MV-4-11 (cell line): ENCODE data around the gene PARD3.
"Not testable (repeated sequence)": the region's sequence is repeated elsewhere in the genome, so short reads cannot be mapped to it uniquely, and the experiment has no call there.

Source experiments
- DNase-seq: peaks from one replicate; lab custom pipeline; 2025; lab: John Stamatoyannopoulos, UW

PARD3 gene

DNA sequence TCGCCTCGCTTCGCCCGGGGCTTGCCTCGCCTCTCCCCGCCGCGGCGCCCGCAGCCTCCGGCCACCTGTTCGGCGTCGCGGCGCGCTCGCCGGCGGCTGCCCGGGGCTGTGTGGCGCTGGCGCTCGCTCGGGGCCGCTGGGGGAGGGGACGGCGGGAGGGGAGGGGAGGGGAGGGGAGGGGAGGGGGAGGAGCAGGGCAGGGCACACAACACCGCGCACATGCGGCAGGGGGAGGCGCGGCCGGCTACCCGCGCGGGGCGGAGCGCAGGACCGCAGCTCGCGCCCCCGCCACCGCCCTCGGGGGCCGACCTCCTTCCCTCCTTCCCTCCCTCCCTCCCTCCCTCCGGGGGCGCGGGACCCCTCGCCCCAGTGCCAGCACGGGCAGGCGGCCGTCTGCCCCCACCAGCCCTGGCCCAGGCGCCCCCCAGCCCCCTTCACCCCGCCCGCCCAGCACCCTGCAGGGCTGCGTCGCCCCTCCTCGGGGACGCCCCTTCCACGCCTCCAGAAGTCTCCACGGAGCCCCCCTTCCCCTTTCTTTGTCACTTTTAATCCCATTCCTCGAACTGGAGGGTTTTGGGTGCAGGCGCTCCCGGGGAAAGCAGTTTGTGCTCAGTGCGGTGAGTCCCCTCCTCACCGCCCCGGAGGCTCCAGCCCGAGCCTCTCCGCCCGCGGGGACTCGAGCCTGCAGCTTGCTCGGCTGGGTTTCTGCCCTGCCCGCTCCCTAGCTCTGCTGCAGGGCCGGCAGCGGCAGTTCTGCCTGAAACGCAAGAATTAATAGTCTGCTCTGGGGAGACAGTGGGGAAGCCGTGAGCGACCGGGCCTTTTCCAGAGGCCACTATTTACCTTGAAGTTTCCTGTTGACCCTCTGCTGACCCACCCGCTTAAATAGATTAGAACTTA is at the start of gene PARD3:
PARD3 (minus strand) TSS at position 112 of the 900 bp plus-strand sequence. CDS start 301 bp downstream, outside the sequence.
- DNase-seq, result no peak

DNA sequence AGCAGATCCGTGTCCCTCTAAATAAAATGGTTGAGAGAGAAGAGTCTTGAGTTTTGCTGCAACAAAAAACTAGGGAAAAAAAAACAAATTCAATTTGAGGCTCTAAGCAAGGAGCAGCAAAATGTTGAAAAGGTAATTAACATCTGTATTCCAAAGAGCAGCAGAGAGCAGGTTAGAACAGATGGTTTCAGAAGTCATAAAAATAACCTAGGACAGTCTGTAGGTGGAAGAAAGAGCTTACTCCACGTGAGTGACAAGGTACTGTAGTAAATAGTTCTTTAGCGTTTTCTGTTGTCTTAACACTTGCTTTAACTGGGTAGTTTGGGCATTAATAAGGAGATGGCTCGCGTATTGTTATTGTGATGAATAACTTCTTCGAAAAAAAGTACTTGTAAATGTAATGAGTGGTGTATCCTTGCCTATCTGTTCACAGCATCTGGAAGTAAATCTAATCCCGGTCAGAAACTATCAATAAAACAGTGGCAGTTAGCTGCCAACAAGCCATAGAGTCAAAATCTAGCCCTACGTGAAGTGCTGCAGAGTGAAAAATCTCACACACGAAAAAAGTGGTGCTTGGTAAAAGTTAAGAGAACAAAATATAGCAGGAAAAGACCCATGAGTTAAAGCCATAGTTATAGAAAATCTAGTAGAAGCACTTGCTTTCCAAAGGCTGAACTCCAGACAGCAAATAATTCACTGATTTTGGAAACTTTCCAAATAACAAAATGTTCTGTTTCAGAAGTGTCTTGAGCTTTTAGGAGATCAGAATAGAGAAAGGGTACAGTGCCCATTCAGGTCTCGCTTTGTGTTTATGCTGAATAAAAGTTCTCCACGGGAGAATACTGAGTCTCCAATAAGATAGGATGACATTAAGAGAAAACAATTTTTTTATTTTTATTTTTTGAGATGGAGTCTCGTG is 49.3 kb upstream of the PARD3 start:
- no peak for DNase-seq

DNA sequence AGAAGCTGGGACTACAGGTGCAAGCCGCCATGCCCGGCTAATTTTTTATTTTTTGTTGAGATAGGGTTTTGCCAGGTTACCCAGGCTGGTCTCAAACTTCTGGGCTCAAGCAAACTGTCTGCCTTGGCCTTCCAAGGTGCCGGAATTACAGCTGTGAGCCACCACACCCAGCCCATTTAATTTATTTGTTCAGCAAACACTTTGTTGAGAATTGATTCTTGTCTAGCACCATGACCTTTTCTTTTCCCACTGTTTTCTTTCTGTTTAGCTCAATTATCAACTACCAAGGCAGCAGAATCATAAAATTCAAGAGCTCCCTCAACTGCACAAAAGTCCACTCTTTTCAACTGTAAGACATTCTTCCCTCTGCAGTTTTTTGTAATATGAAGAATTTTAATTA is 47.8 kb upstream of the PARD3 start:
- no peak for DNase-seq

DNA sequence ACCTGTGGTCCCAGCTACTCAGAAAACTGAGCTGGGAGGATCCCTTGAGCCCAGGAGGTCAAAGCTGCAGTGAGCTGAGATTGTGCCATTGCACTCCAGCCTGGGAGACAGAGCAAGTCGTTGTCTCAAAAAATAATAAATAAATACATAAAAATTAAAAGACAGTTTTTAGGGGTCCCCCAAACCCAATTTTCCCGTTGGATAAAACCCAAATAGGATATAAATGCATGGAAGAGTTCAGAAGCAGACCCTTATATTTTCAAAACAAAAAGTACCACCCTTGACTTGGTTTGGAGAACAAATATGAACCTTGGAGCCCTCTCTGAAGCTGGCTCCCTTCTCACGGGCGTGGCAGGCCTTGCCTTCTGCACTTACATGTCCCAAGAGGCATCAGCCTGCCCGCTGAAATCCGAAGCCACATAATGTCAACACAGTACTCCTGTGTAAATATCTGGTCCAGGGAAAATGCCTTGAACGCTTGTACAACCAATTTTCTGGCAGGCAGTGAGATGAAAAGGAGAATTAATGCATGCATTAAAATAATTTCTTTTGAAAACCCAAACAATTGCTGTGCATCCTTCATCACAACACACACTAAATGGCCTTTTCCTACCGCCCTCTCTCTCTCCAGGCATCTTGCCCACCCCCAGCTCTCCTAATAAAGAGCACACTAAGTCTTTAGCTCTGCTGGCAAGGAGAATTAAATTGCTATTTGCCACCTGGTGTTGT is 46.4 kb upstream of the PARD3 start:
- DNase-seq, result no peak

DNA sequence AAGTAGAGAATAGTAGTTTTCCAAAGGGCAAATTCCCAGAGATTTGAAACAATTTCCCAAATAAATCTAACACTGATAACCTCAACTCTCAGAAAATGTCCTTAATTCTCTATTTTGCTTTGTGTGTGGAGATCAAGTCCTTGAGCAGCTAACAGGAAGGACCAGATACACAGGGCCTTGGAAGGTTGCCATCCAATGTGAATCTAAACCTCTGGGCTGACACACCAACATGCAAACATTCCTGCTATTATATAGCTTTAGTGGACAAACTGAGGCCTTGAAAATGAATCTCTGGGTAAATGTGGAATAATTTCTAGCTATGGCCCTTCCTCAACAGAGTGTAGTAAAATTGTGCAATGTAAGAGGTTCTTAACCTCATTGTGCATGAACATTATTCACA is 44.1 kb upstream of the PARD3 start:
- no peak for DNase-seq

DNA sequence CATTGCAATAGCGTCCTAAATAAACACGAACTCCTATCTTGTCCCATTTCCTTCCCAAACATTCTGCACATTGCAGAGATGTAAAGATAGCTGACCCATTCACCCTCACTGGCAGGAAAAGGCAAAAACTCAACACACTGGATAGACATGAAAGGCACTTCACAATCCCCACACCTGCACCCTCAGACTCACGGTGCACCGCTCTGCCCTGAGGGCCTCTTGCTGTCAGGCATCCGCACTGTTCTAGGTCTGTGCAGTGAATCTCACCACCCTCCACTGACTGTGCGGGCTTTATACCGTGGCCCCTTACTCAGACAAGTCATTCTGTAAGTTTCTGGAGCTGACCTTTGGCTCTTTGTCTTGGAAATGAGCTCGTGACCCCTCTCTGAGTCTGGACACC is 42.9 kb upstream of the PARD3 start:
- DNase-seq, result no peak

DNA sequence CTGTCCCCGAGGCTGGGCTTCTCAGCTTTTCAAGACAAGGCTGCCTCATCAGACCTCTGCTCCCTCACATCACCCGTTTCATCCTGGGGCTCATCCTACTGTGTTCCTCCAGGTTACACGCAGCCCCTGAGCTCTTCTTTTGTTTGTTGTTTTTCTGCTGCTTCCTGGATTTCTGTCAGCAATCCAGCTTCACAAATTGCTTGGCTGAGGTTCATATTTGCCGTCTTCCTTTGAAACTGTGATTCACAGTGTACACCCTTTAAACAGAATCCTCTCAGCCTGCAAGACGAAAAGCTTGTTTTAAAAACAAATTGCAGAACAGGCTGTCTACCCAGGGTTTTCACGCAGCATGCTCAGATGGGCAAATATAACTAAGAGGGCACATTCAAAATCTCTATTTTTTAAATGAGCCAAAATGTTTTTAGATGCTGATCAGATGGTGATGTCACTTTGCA is 39.1 kb upstream of the PARD3 start:
- no peak for DNase-seq

DNA sequence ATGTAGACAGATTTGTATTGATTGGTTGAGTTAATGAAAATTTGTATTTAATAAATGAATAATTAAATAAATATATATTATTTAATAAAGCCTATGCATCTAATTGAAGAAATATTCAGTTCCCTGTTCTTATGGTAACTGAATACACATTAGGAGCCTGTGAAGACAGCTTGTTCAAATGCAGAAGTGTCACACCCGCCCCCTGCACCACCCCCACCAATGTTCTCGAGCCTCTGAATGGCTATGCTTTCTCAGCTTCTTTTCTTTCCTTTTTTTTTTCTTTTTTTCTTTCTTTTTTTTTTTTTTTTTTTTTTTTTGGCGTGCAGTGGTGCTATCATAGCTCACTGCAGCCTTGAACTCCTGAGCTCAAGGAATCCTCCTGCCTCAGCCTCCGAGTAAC is 38.3 kb upstream of the PARD3 start:
- DNase-seq, result no peak

DNA sequence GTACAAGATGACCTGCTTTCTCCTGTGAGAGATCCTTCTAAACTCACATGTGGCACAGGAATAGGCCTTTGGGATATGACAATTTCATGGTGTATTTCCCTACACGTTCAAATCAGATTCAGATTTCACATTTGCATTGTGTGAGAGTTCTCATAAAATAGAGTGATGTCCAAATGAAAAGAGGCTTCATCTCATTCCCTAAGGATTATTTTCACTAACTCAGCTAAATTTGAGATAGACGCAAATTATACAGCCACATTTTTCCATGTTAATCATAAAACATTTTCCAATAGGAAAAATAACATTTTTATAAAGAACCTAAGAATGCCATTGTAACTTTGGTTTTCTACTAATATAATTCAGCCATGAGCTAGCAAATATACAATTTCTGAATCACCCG is 35.5 kb upstream of the PARD3 start:
- no peak for DNase-seq

DNA sequence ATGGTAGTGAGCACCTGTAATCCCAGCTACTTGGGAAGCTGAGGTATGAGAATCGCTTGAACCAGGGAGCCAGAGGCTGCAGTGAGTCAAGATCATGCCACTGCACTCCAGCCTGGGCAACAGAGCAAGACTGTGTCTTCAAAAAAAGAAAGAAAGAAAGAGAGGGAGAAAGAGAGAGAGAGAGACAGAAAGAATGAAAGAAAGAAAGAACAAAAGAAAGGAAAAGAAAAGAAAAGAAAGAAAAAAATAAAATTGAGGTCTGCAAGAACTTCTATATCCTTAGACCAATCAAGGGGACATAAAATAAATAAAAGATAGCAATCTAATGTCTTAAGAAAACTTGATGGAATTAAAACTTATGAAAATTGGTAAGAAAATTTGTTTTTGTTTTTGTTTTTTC is 34.9 kb upstream of the PARD3 start:
- no peak for DNase-seq

DNA sequence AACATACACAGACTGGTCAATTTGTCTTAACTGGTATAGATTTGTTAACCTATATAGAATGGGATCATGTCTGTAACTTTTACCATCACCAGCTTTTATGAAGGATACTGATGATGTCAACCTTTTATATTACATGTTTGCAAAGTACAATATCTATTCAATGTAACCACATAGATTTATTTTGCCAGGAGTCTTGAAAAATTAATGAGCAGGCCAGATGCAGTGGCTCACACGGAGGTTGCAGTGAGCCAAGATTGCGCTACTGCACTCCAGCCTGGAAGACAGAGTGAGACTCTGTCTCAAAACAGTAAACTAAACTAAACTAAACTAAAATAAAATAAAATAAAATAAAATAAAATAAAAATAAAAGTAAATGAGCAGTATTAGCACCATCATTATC is 30.0 kb upstream of the PARD3 start:
- no peak for DNase-seq

DNA sequence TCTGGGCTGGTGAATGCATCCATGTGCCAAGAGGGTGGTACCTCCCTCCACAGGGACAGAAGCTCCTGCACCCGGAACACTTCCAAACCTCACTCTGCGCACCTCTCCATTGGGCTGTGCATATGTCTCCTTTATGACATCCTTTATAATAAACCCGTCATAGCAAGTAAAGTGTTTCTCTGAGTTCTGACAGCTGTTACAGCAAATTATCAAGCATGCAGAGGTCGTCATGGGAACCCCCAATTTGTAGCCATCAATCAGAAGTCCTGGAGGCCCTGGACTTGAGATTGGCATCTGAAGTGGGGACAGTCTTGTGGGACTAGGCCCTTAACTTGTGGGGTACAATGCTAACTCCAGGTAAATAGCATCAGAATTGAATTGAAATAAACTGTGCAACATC is 29.4 kb upstream of the PARD3 start:
- no peak for DNase-seq

DNA sequence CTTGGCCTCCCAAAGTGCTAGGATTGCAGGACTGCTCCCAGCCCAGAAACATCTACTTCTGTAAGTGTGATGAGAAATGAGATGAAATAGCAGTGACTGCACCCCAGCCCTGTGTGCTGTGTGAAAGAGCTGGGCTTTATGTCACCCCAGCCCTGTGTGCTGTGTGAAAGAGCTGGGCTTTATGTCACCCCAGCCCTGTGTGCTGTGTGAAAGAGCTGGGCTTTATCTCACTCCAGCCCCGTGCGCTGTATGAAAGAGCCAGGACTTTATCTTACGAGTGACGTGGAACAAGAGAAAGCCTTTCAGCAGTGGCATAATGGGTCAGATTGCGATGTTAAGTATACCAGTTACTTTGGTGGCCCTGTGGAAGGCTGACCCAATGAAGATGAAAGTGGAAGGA is 28.4 kb upstream of the PARD3 start:
- DNase-seq, result not testable (repeated sequence)

DNA sequence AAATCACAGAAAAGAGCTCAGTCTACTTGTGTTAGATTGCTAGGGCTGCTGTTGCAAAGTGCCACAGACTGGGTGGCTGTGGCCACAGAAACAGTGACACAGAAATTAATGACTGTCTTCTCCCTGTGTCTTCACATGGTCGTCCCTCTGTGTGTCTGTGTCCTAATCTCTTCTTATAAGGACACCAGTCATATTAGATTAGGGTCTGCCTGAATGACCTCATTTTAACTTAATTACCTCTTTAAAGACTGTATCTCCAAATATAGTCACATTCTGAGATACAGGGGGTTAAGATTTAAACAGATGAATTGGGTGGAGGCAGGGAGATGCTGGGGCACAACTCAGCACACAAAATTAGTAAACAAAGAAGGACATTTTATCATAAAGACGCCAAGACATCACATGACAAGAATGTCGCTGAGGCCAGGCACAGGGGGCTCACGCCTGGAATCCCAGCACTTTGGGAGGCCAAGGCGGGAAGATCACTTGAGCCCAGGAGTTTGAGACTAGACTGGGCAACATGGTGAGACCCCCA is 23.3 kb upstream of the PARD3 start:
- DNase-seq, result no peak

DNA sequence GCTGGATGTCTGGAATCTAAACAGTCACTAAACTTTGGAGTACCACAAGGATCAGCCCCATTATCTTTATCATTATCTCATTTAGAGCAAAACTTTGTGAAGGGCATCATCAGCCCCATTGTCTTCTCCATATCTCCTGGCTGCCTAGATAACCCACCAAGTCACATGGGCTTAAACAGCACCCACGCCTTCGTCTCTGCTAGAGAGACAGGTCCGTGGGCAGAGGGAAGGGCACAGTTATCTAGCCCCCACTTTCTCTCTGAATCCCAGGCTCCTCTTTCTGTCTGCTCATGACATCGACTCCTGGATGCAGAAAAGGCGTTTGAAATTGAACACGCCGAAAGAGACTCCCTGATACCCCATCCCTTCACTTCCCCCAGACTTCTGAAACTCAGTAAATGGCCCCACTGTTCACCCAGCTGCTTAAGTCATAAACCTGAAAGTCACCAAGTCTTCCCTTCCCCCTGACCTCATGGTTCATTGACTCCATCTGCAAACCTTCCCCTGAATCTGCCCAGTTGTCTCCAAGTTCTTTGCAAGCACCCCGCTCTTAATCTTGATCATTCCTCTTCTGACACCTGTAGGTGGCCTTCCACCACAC is 20.9 kb upstream of the PARD3 start:
- no peak for DNase-seq

DNA sequence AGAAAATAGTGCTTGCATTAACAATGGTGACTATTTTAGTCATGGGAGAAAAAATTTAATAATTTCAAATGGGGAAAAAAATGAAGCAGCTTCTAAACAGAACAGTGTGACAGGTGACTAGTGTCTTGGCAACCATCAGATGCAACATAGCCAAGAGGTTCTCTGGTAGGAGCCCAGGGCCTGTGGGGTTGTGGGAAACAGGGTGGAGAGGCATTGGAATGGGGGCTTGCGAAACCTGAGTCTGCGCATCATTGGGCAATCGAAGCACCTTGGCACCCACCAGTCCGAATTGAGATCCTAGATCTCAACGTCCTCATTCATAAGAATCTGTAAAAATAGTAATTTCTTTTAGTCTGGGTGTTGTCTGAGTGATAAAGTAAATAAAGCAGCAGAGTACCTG is 19.2 kb upstream of the PARD3 start:
- DNase-seq, result no peak

DNA sequence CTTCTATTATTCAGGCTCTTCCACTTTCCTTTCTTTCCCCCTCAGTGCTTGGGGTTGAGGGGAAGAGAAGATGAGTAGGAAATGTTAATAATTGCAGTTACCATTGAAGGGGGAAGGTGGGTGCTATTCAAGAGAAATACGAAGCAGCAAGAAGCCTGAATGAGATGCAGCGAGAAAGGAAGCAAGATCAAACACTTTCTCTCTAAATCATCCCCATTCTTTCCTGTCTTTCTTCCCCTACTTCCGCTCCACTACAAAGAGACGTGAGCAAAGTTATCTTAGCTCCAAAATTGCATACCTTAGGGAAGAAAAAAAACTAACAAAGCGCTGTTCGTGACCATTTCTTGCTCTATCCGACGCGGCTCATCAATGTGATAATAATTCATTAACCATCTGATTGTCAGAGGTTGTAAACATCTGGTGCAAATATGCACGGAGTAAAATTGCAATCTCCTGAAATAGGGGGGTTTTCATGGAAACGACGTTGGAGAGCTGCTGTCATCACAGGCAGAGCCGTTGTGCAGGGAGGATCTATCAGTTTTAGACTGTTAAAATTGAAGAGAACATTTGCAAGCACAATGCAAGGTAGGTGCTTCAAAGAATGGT is 15.2 kb upstream of the PARD3 start:
- DNase-seq, result no peak

DNA sequence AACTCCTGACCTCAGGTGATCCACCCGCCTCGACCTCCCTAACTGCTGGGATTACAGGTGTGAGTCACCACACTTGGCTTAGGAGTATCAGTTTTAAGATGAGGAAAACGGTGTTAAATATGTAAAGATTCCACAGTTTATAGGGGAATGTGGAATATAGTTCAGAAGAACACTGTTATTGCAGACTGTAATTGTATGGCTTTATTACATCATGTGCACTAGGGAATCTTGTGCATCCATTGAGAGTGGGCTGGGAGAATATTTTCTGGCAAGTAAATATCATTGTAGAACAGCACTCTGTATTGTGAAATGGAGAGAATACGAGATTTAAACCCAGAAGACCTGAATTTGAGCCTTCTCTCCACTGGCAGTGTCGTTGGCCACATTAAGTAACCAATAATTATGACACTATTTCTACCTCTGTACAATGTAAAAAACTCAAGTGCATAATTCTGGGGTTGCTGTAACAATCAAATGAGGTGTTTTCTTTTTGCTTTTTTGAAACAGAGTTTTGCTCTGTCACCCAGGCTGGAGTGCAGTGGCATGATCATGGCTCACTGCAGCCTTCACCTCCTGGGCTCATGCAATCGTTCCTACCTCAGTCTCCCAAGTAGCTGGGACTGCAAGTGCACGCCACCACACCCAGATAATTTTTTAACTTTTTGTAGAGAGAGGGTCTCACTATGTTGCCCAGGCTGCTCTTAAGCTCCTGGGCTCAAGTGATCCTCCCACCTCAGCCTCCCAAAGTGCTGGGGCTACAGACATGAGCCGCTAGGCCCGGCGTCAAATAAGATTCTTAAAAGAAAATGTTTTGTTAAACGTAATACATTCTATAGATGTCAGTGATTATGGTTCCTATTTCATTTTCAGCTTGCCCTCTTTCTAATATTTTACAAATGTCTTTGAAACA is 12.0 kb upstream of the PARD3 start:
- no peak for DNase-seq

DNA sequence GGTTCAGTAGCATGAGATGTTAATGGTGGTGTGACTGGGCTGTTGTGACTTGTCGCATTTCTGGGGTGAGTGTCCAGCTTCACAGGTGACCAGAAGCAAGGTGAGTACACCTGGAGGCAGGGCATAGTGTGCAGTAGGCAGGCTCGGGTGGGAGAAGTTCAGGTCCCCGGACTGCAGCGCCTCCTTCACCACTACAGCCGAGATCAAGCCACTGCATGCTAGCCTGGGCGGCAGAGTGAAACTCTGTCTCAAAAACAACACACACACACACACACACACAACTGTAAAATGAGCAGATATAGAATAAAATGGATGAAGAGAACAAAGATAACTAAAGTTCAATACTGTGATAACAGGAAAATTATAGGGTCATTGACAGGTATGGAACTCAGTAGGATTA is 11.1 kb upstream of the PARD3 start:
- DNase-seq, result no peak

DNA sequence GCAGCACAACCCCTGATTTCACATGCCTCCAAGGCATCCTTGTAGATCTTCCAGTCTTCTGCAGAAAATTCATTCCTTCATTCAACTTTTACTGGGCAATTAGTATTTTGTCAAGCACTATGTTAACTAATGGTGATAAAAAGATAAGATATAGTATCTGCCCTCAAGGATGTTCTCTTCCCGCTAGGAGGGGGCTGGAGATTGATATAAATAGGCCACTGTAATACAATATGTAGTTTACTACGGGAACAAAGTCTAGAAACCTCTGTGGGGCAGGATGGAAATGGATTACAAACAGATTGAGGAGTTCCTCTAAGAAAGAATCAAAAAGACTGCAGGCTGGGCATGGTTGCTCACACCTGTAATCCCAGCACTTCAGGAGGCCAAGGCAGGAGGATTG is 10.3 kb upstream of the PARD3 start:
- DNase-seq, result no peak
